DMS153 treated with DMSO at 0.1 percent for 48 hours (cell line): ENCODE results near the gene KRTAP9-6.
"Not testable (repeated sequence)": the region's sequence is repeated elsewhere in the genome, so short reads cannot be mapped to it uniquely, and the experiment has no call there.

Experiments
- DNase-seq: peaks from one replicate; lab custom pipeline; 2025; ENCODE audit not compliant: unreplicated experiment; lab: John Stamatoyannopoulos, UW

KRTAP9-6 gene, protein sequence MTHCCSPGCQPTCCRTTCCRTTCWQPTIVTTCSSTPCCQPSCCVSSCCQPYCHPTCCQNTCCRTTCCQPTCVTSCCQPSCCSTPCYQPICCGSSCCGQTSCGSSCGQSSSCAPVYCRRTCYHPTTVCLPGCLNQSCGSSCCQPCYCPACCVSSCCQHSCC

DNA sequence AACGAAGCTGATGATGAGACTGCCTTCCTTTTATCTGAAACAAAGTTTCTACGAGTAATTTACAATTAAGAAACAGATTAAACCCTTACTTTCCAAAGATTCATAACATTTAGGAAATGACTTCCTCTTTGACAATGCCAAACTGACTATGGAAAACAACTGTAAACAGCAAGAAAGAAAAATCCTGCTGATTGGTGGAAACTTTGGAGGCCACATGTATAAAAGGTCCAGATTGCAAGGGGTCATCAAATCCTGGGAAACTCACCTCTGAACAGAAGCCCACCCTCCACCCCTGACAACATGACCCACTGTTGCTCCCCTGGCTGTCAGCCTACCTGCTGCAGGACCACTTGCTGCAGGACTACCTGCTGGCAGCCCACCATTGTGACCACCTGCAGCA lies at the start of gene KRTAP9-6:
Gene KRTAP9-6 (plus strand): TSS at position 301 of the 400 bp plus-strand sequence. CDS start 0 bp downstream, at position 301.
- DNase-seq = no peak

DNA sequence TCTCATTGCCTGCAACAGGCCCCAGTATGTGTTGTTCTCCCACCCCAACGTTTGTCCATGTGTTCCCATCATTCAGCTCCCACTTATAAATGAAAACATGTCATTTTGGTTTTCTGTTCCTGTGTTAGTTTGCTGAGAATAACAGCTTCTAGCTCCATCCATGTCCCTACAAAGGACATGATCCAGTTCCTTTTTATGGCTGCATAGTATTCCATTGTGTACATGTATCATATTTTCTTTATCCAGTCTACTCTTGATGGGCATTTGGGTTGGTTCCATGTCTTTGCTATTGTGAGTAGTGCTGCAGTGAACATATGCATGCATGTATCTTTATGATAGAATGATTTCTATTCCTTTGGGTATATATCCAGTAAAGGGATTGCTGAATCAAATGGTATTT lies 49.5 kb upstream of the KRTAP9-6 start:
- DNase-seq = no peak

DNA sequence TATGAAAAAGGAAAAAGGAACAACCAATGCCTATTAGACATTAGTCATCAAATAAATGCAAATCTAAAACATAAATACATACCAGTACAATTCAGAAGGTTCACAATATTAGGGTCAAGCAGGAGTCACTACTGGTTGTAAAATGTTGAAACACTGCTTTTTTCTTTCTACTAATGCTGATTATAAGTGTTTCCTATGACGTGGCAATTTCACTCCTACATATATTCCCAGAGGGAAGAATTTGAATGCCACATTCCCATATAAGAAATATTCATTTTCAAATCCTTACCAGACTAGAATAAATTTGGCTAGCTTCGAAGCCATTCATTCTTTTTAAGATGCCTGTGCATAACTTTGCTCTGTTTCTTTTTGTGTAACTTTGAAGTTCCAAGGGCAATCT lies 41.4 kb upstream of the KRTAP9-6 start:
- no peak for DNase-seq

DNA sequence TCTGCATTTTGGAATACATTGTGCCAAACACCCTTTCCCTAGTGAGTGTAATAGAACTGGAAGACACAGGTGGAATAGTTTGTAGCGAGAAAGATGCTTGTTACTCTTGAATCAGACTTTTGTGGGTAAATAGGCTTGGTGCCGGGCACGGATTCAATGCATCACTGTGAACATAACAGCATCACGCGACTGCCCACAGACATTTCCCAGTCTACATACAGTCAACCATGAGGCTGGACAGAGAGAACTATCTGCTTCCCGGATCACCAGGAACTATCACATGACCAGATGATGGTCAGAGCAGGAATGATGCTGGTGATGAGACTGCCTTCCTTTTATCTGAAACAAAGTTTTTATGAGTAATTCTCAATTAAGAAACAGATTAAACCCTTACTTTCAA lies 39.1 kb upstream of the KRTAP9-6 start:
- no peak for DNase-seq

DNA sequence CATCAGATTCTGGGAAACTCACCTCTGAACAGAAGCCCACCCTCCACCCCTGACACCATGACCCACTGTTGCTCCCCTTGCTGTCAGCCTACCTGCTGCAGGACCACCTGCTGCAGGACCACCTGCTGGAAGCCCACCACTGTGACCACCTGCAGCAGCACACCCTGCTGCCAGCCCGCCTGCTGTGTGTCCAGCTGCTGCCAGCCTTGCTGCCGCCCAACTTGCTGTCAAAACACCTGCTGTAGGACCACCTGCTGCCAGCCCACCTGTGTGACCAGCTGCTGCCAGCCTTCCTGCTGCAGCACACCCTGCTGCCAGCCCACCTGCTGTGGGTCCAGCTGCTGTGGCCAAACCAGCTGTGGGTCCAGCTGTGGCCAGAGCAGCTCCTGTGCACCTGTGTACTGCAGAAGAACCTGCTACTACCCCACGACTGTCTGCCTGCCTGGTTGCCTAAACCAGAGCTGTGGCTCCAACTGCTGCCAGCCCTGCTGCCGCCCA lies 38.5 kb upstream of the KRTAP9-6 start, which contains the start of gene KRTAP9-2:
Gene KRTAP9-2 (plus strand): TSS at position 51 of the 498 bp plus-strand sequence. CDS start 7 bp downstream, at position 58.
- DNase-seq = not testable (repeated sequence)

DNA sequence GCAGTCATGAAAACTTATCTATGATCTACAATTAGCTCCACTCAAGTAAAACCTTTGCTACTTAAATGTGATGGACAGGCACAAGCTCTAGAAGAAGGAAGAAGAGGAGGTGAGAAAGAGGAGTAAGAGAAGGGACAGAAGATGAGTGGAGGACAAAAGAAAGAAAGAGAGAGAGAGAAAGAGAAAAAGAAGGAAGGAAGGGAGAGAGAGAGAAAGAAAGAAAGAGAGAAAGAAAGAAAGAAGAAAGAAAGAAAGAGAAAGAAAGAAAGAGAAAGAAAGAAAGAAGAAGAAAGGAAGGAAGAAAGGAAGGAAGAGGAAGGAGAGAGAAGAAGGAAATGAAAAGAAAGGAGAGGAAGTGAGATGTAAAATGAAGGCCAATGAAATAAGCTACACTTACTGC lies 35.1 kb upstream of the KRTAP9-6 start:
- no peak for DNase-seq

DNA sequence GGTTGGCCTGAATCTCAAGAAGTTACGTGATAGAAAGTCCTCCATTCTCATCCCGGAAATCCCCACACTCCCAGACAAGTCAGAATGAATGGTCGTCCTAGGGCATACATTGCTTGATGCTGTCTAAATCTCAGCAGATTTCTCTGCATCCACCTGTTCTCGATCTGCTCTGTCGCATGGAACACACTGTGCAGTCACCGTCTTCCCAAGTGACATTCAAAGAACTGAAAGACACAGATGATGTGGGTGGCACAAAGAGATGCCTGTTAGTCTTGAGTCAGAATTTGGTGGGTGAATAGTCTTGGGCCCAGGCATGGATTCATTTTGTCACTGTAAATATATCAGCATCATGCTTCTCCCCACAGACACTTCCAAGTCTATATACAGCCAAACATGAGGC lies 33.4 kb upstream of the KRTAP9-6 start:
- no peak for DNase-seq

DNA sequence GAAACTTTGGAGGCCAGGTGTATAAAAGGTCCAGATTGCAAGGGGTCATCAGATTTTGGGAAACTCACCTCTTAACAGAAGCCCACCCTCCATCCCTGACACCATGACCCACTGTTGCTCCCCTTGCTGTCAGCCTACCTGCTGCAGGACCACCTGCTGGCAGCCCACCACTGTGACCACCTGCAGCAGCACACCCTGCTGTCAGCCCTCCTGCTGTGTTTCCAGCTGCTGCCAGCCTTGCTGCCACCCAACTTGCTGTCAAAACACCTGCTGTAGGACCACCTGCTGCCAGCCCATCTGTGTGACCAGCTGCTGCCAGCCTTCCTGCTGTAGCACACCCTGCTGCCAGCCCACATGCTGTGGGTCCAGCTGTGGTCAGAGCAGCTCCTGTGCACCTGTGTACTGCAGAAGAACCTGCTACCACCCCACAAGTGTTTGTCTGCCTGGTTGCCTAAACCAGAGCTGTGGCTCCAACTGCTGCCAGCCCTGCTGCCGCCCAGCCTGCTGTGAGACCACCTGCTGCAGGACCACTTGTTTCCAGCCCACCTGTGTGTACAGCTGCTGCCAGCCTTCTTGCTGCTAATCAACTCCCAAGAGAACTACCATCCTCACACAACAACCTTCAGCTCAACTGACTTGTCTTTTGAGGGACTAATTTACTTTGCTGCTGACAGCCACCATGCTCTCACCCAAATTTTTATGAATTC lies 32.6 kb upstream of the KRTAP9-6 start, which contains the start of gene KRTAP9-3:
Gene KRTAP9-3 (plus strand): TSS at position 51 of the 707 bp plus-strand sequence. CDS start 53 bp downstream, at position 104.
- DNase-seq = not testable (repeated sequence)

DNA sequence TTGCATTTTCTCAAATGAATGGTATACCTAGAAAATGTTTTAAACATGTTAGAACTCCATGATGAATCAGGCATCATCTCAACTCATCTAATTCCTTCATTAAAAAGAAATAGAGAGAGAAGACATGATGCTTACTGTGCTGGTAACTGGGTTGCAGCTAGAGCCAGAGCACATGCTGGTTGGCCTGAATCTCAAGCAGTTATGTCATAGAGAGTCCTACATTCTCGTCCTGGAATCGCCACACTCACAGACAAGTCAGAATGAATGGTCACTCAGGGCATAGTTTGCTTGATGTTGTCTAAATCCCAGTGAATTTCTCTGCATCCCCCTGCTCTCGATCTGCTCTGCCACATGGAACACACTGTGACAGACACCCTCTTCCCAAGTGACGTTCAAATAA lies 28.1 kb upstream of the KRTAP9-6 start:
- DNase-seq = not testable (repeated sequence)

DNA sequence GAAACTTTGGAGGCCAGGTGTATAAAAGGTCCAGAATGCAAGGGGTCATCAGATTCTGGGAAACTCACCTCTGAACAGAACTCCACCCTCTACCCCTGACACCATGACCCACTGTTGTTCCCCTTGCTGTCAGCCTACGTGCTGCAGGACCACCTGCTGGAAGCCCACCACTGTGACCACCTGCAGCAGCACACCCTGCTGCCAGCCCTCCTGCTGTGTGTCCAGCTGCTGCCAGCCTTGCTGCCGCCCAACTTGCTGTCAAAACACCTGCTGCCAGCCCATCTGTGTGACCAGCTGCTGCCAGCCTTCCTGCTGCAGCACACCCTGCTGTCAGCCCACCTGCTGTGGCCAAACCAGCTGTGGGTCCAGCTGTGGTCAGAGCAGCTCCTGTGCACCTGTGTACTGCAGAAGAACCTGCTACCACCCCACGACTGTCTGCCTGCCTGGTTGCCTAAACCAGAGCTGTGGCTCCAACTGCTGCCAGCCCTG lies 27.2 kb upstream of the KRTAP9-6 start, which contains the start of gene KRTAP9-8:
Gene KRTAP9-8 (plus strand): TSS at position 51 of the 489 bp plus-strand sequence. CDS start 53 bp downstream, at position 104.
- DNase-seq = not testable (repeated sequence)

DNA sequence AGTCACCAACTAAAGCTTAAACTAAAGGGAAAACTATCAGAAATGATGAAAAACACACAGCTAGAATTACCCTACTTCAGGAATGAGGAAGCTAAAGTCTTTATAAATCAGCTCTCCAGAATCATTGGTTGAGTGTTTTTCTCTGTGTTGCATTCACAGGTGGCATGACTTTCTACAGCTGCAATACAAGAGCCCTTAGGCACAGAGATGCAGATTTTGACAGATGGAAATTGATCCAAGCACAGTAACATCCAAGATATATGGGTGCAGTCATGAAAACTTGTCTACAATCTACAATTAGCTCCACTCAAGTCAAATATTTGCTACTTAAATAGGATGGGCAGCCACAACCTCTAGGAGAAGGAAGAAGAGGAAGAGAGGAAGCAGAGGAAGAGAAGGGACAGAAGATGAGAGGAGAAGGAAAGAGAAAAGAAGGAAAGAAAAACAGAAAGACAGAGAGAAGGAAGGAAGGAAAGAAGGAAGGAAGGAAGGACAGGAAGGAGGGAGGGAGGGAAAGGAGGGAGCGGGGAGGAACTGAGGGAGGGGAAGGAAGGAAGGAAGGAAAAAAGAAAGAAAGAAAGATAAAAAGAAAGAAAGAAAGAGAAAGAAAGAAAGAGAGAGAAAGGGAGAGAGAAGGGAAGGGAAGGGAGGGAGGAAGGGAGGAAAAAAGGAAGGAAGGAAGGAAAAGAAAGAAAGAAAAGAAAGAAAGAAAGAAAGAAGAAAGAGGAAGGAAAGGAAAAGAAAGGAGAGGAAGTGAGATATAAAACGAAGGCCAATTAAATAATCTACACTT lies 18.0 kb upstream of the KRTAP9-6 start:
- DNase-seq = not testable (repeated sequence)

DNA sequence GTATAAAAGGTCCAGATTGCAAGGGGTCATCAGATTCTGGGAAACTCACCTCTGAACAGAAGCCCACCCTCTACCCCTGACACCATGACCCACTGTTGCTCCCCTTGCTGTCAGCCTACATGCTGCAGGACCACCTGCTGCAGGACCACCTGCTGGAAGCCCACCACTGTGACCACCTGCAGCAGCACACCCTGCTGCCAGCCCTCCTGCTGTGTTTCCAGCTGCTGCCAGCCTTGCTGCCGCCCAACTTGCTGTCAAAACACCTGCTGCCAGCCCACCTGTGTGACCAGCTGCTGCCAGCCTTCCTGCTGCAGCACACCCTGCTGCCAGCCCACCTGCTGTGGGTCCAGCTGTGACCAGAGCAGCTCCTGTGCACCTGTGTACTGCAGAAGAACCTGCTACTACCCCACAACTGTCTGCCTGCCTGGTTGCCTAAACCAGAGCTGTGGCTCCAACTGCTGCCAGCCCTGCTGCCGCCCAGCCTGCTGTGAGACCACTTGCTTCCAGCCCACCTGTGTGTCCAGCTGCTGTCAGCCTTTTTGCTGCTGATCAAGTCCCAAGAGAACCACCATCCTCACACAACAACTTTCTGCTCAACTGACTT lies 15.4 kb upstream of the KRTAP9-6 start, which contains the start of gene KRTAP9-4:
Gene KRTAP9-4 (plus strand): TSS at position 51 of the 604 bp plus-strand sequence. CDS start 34 bp downstream, at position 85.
- DNase-seq = not testable (repeated sequence)

DNA sequence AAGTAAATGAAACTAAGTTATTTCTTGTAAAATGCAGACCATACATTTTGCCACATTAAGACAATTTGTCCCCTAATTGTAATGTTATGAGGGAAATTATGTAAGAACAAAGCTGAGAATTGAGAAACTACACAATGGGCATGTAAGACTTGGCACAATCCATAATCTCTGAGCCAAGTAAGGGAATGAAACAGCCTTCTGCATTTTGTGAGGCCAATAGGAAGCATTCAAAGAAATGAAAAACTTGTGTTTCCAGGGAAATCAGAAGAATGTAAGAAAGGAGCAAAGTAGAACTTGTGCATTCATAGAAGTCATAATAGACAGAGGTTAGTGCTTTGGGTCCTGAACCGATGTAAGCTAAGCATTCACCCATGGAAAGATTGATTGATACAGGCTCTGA lies 13.9 kb upstream of the KRTAP9-6 start:
- DNase-seq = no peak

DNA sequence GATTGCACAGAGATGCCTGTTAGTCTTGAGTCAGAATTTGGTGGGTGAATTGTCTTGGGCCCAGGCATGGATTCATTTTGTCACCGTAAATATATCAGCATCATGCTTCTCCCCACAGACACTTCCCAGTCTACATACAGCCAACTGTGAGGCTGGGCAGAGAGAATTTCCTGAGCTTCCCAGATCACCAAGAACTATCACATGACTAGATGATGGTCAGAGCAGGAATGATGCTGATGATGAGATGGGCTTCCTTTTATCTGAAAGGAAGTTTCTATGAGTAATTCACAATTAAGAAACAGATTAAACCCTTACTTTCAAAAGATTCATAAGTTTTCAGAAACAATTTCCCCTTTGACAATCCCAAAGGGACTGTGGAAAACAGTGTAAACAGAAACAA lies 10.3 kb upstream of the KRTAP9-6 start:
- DNase-seq = no peak

DNA sequence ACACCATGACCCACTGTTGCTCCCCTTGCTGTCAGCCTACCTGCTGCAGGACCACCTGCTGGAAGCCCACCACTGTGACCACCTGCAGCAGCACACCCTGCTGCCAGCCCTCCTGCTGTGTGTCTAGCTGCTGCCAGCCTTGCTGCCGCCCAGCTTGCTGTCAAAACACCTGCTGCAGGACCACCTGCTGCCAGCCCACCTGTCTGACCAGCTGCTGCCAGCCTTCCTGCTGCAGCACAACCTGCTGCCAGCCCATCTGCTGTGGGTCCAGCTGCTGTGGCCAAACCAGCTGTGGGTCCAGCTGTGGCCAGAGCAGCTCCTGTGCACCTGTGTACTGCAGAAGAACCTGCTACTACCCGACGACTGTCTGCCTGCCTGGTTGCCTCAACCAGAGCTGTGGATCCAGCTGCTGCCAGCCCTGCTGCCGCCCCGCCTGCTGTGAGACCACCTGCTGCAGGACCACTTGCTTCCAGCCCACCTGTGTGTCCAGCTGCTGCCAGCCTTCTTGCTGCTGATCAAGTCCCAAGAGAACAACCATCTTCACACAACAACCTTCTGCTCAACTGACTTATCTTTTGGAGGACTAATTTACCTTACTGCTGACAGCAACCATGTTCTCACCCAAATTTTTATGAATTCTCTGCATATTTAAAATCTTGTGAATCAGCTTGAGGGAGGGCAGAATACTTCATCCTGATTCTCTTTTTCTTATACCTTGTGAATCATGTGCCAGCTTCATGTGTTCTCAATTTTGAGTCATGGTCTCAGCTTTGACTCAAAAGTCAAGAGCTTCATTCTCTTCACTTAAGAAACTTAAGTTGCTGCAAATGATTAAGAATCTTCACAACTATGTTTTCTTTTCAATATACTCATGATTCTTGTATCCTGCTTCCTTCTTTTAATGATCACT lies 9.5 kb upstream of the KRTAP9-6 start, which contains the start of gene KRTAP9-9:
Gene KRTAP9-9 (plus strand): TSS at position 4 of the 910 bp plus-strand sequence.
- DNase-seq = not testable (repeated sequence)

DNA sequence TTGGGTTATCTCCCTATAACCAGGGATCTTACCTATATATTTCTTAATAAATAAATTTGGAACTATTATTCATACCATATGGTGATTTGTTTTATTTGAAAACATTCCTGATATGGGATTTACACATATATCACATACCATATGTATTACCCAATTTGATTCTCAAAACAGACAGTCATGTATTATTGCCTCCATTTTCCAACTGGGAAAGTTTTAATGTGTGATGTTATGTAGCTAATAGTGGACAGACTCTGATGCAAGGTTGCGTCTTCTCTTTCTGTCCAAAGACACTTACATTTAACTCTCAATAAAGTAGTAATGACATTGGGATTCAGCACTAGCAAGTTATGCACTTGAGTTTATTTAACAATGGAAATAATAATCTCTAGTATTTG lies 8.9 kb upstream of the KRTAP9-6 start:
- DNase-seq = no peak

DNA sequence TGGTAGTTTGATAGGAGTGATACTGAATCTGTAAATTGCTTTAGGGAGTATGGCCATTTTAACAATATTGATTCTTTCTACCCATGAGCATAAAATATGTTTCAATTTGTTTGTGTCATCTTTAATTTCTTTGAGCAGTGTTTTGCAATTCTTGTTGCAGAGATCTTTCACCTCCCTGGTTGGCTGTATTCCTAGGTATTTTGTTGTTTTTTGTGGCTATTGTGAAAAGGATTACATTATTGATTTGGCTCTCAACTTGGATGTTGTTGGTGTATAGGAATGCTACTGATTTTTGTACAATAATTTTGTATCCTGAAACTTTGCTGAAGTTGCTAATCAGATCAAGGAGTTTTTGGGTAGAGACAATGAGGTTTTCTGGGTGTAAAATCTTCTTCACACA lies 6.8 kb upstream of the KRTAP9-6 start:
- no peak for DNase-seq

DNA sequence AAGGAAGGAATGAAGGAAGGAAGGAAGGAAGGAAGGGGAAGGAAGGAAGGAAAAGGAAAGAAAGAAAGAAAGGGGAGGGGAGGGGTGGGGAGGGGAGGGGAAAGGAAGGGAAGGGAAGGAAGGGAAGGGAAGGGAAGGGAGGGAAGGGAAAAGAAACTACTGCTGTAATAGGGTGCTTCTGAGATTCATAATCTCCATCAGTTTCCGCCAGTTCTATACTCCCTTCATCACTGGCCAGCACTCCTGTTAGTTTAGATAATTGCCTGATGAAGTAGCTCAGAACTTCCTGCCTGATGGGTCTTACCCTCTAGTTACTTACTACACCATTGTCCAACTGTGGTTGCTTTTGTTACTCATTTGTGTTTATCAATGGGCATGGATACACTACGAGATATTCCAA lies 2.0 kb upstream of the KRTAP9-6 start:
- no peak for DNase-seq

DNA sequence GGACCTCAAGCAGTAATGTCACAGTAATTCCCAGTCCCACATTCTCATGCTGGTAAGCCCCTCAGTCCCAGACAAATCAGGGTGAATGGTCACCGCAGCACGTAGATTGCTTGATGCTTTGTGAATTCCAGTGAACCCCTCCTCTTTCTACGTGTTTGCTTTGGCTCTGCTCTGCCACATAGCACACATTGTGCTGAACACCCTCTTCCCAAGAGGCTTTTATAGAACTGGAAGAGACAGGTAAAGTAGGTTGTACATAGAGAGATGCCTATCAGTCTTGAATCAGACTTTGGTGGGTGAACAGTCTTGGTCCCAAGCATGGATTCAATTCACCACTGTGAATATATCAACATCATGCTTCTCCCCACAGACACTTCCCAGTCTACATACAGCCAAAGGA lies 579 bp upstream of the KRTAP9-6 start:
- no peak for DNase-seq
